GM12875 (cell line): Measurements from ENCODE around the gene LRRC7.
"Not testable (repeated sequence)": the region's sequence is repeated elsewhere in the genome, so short reads cannot be mapped to it uniquely, and the experiment has no call there.

Experiments used
- H3K4me3 ChIP-seq: one replicate; pipeline ENCODE4 v1.5.1; 2011; ENCODE audit warnings: low read depth, low read length, control low read depth
- CTCF ChIP-seq: IDR thresholded peaks from 2 replicates; pipeline ENCODE4 v1.5.1; 2011; ENCODE audit warnings: low read depth, mild to moderate bottlenecking, control low read depth, inconsistent platforms, low read length, moderate library complexity, borderline replicate concordance; ENCODE audit not compliant: insufficient read depth

LRRC7 gene

GRCh38 chr1:70038025-70038424 is 470.3 kb downstream of the LRRC7 start:
- no peak for TF ChIP-seq CTCF

GRCh38 chr1:70039485-70039884 is 471.8 kb downstream of the LRRC7 start:
- no peak for TF ChIP-seq CTCF
- H3K4me3 ChIP-seq: no peak overlapping the region

More at GRCh38 chr1:70038025-70038424, 470.3 kb downstream of the LRRC7 start:
- H3K4me3 ChIP-seq: no peak overlapping the region

- no peak overlapping the region for H3K4me3 ChIP-seq
- no peak for TF ChIP-seq CTCF
These were observed 473.8 kb downstream of the LRRC7 start for GRCh38 chr1:70041317-70042045.

GRCh38 chr1:70042090-70042731 is 474.5 kb downstream of the LRRC7 start:
- H3K4me3 ChIP-seq: no peak overlapping the region
- TF ChIP-seq CTCF: no peak

GRCh38 chr1:70043804-70044203 is 476.1 kb downstream of the LRRC7 start:
- no peak for TF ChIP-seq CTCF
- H3K4me3 ChIP-seq: no peak overlapping the region

GRCh38 chr1:70044832-70045231 is 477.1 kb downstream of the LRRC7 start:
- no peak for TF ChIP-seq CTCF
- no peak overlapping the region for H3K4me3 ChIP-seq

- not testable (repeated sequence) for H3K4me3 ChIP-seq
These were observed 477.9 kb downstream of the LRRC7 start for GRCh38 chr1:70045581-70045980.
